HCT116 (cell line): ENCODE results near the gene PITPNC1.

ENCODE experiments used
- ELF1 ChIP-seq: IDR thresholded peaks from 2 replicates; pipeline ENCODE4 v1.6.1; 2012; ENCODE audit warnings: low read depth, borderline replicate concordance
- EZH2 ChIP-seq: fragments of 200-600 bp; sonication (generic); IDR thresholded peaks from 2 replicates; pipeline ENCODE4 v1.6.1; 2017; ENCODE audit warnings: antibody characterized with exemption, mixed run types
- JUND ChIP-seq: IDR thresholded peaks from 2 replicates; pipeline ENCODE4 v1.6.1; 2012
- POLR2AphosphoS5 ChIP-seq: IDR thresholded peaks from 2 replicates; pipeline ENCODE4 v1.6.1; 2011; ENCODE audit warnings: mild to moderate bottlenecking, low read depth, low read length, moderate library complexity
- SIN3A ChIP-seq: IDR thresholded peaks from 2 replicates; pipeline ENCODE4 v1.6.1; 2012; ENCODE audit warnings: low read depth
- SP1 ChIP-seq: IDR thresholded peaks from 2 replicates; pipeline ENCODE4 v1.6.1; 2012; ENCODE audit warnings: low read depth
- SRF ChIP-seq: IDR thresholded peaks from 2 replicates; pipeline ENCODE4 v1.6.1; 2012; ENCODE audit warnings: low read depth
- YY1 ChIP-seq: IDR thresholded peaks from 2 replicates; pipeline ENCODE4 v1.6.1; 2011; ENCODE audit warnings: low read length, low read depth, moderate library complexity, mild to moderate bottlenecking; ENCODE audit not compliant: insufficient replicate concordance; ENCODE audit errors: extremely low read depth
- ZNF274 ChIP-seq: fragments of 200-500 bp; sonication (Bioruptor generic); IDR thresholded peaks from 2 replicates; pipeline ENCODE4 v1.6.1; 2014; ENCODE audit warnings: mild to moderate bottlenecking, low read depth, low read length, inconsistent platforms
- TF ChIP-seq, protein P1 (sequence below), 3 experiments: fragments of 200-600 bp in 1 of 3; sonication (generic) in 1 of 3; IDR thresholded peaks in 2 of 3; conservative IDR thresholded peaks in 1 of 3; 2 replicates each; pipeline ENCODE4 v1.5.1; 2012 to 2017; ENCODE audit warnings: low read depth in 2 of 3, low read length in 2 of 3, antibody characterized with exemption in 1 of 3, borderline replicate concordance in 1 of 3, control low read depth in 1 of 3, mild to moderate bottlenecking in 1 of 3, mixed read lengths in 1 of 3, mixed run types in 1 of 3, moderate library complexity in 1 of 3; ENCODE audit not compliant: insufficient read depth in 1 of 3
- TF ChIP-seq, protein P2 (sequence below): IDR thresholded peaks from 2 replicates; pipeline ENCODE4 v1.6.1; 2012; ENCODE audit warnings: low read depth
- TF ChIP-seq, protein P3 (sequence below): IDR thresholded peaks from 2 replicates; pipeline ENCODE4 v1.6.1; 2012

DNA sequence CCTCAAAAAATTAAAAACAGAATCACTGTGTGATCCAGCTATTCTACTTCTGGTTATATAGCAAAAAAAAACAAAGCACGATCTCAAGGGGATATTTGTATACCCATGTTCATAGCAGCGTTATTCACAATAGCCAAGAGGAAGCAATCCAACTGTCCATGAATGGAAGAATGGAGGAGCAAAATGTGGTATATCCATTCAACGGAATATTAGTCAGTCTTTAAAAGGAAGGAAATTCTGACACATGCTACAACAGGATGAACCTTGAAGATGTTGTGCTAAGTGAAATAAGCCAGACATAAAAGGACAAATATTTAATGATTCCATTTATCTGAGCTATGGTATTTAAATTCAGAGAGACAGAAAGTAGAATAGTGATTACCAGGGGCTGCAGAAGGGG lies 336.1 kb downstream of the PITPNC1 start:
- TF ChIP-seq, protein P1, sequence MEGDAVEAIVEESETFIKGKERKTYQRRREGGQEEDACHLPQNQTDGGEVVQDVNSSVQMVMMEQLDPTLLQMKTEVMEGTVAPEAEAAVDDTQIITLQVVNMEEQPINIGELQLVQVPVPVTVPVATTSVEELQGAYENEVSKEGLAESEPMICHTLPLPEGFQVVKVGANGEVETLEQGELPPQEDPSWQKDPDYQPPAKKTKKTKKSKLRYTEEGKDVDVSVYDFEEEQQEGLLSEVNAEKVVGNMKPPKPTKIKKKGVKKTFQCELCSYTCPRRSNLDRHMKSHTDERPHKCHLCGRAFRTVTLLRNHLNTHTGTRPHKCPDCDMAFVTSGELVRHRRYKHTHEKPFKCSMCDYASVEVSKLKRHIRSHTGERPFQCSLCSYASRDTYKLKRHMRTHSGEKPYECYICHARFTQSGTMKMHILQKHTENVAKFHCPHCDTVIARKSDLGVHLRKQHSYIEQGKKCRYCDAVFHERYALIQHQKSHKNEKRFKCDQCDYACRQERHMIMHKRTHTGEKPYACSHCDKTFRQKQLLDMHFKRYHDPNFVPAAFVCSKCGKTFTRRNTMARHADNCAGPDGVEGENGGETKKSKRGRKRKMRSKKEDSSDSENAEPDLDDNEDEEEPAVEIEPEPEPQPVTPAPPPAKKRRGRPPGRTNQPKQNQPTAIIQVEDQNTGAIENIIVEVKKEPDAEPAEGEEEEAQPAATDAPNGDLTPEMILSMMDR (IDR thresholded peaks at IDR 0.05 in 2 of 3, conservative IDR thresholded peaks at IDR 0.05 in 1 of 3; ENCODE audit: borderline replicate concordance in 1 of 3, insufficient read depth in 1 of 3, low read depth in 2 of 3, low read length in 2 of 3): no peak
- TF ChIP-seq, protein P2, sequence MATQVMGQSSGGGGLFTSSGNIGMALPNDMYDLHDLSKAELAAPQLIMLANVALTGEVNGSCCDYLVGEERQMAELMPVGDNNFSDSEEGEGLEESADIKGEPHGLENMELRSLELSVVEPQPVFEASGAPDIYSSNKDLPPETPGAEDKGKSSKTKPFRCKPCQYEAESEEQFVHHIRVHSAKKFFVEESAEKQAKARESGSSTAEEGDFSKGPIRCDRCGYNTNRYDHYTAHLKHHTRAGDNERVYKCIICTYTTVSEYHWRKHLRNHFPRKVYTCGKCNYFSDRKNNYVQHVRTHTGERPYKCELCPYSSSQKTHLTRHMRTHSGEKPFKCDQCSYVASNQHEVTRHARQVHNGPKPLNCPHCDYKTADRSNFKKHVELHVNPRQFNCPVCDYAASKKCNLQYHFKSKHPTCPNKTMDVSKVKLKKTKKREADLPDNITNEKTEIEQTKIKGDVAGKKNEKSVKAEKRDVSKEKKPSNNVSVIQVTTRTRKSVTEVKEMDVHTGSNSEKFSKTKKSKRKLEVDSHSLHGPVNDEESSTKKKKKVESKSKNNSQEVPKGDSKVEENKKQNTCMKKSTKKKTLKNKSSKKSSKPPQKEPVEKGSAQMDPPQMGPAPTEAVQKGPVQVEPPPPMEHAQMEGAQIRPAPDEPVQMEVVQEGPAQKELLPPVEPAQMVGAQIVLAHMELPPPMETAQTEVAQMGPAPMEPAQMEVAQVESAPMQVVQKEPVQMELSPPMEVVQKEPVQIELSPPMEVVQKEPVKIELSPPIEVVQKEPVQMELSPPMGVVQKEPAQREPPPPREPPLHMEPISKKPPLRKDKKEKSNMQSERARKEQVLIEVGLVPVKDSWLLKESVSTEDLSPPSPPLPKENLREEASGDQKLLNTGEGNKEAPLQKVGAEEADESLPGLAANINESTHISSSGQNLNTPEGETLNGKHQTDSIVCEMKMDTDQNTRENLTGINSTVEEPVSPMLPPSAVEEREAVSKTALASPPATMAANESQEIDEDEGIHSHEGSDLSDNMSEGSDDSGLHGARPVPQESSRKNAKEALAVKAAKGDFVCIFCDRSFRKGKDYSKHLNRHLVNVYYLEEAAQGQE: no peak
- no peak for TF ChIP-seq SRF
- TF ChIP-seq ELF1: no peak
- no peak for TF ChIP-seq JUND
- no peak for TF ChIP-seq YY1
- TF ChIP-seq EZH2: no peak
- TF ChIP-seq POLR2AphosphoS5: no peak
- no peak for TF ChIP-seq SIN3A
- TF ChIP-seq, protein P3, sequence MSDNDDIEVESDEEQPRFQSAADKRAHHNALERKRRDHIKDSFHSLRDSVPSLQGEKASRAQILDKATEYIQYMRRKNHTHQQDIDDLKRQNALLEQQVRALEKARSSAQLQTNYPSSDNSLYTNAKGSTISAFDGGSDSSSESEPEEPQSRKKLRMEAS: no peak
- TF ChIP-seq SP1: no peak
- no peak for TF ChIP-seq ZNF274
